K562 (cell line): ENCODE results near the gene IRS1. TPM values are rescaled to one million over a fixed set of nuclear protein-coding genes. Genes with fewer than 3 reads are reported as not detected.
A peak's percentile ranks its signal among the peaks of the same experiment; 100 is the strongest.

Source experiments
- ARNT ChIP-seq, 2 experiments: fragments of 450-650 bp; IDR thresholded peaks; 2 replicates each; pipeline ENCODE4 v1.6.1; 2016; ENCODE audit warnings: mild to moderate bottlenecking in 1 of 2
- CHCHD3 ChIP-seq: fragments of 250-450 bp; sonication (Bioruptor Pico); IDR thresholded peaks from 2 replicates; pipeline ENCODE4 v2.1.2; 2022; ENCODE audit warnings: mild to moderate bottlenecking
- CREB1 ChIP-seq, 2 experiments: sonication (generic) in 1 of 2; formaldehyde crosslinking in 1 of 2; IDR thresholded peaks; 2 replicates each; pipeline versions ENCODE4 v1.6.1 to v1.8.0; 2012 to 2022; ENCODE audit warnings: inconsistent platforms in 1 of 2, mild to moderate bottlenecking in 1 of 2, missing genetic modification reagents in 1 of 2, moderate library complexity in 1 of 2
- CTBP1 ChIP-seq: fragments of 450-650 bp; IDR thresholded peaks from 2 replicates; pipeline ENCODE4 v1.6.1; 2016; ENCODE audit warnings: borderline replicate concordance
- IFI16 ChIP-seq: fragments of 250-450 bp; sonication (Bioruptor Pico); IDR thresholded peaks from 2 replicates; pipeline ENCODE4 v2.1.2; 2022; ENCODE audit warnings: mild to moderate bottlenecking, inconsistent platforms
- LCOR ChIP-seq: sonication (generic); formaldehyde crosslinking; IDR thresholded peaks from 2 replicates; pipeline ENCODE4 v1.8.0; 2022; ENCODE audit warnings: mild to moderate bottlenecking, missing genetic modification reagents
- MXI1 ChIP-seq: IDR thresholded peaks from 2 replicates; pipeline ENCODE4 v1.6.1; 2011; ENCODE audit warnings: low read depth, mild to moderate bottlenecking, improper control_type of control experiment, low read length
- MYBL2 ChIP-seq, 2 experiments: fragments of 450-650 bp in 1 of 2; sonication (generic) in 1 of 2; formaldehyde crosslinking in 1 of 2; IDR thresholded peaks; 2 replicates each; pipeline versions ENCODE4 v1.6.1 to v1.8.1; 2017 to 2022; ENCODE audit warnings: borderline replicate concordance in 1 of 2, inconsistent platforms in 1 of 2, low read depth in 1 of 2, mild to moderate bottlenecking in 1 of 2, missing genetic modification reagents in 1 of 2, moderate library complexity in 1 of 2
- NFYB ChIP-seq: IDR thresholded peaks from 2 replicates; pipeline ENCODE4 v1.6.1; 2011; ENCODE audit warnings: mild to moderate bottlenecking, moderate library complexity; ENCODE audit not compliant: insufficient read length; ENCODE audit errors: extremely low read depth
- SAP30 ChIP-seq: fragments of 200-600 bp; sonication (generic); IDR thresholded peaks from 2 replicates; pipeline ENCODE4 v1.6.1; 2012; ENCODE audit warnings: borderline replicate concordance, low read depth, mild to moderate bottlenecking, moderate library complexity, low read length, control low read depth, inconsistent platforms; ENCODE audit not compliant: insufficient read depth, poor library complexity, severe bottlenecking
- TCF7 ChIP-seq: sonication (generic); IDR thresholded peaks from 2 replicates; pipeline ENCODE4 v1.6.1; 2016; ENCODE audit warnings: antibody characterized with exemption, borderline replicate concordance
- ZNF12 ChIP-seq: sonication (generic); formaldehyde crosslinking; IDR thresholded peaks from 2 replicates; pipeline ENCODE4 v1.4.0; 2020; ENCODE audit warnings: mild to moderate bottlenecking, missing genetic modification reagents
- ZNF133 ChIP-seq: fragments of 250-450 bp; sonication (Bioruptor Pico); IDR thresholded peaks from 2 replicates; pipeline ENCODE4 v1.4.0; 2020; ENCODE audit warnings: mild to moderate bottlenecking
- ZNF253 ChIP-seq: fragments of 250-450 bp; sonication (Bioruptor Pico); conservative IDR thresholded peaks from 2 replicates; pipeline ENCODE4 v1.6.1; 2021; ENCODE audit warnings: mild to moderate bottlenecking
- ZNF695 ChIP-seq: fragments of 450-650 bp; formaldehyde crosslinking; IDR thresholded peaks from 2 replicates; pipeline ENCODE4 v1.4.0; 2020; ENCODE audit warnings: mild to moderate bottlenecking, moderate library complexity
- ZNF778 ChIP-seq: fragments of 450-650 bp; formaldehyde crosslinking; IDR thresholded peaks from 2 replicates; pipeline ENCODE4 v1.4.0; 2020; ENCODE audit warnings: mild to moderate bottlenecking, moderate library complexity
- polyA plus RNA-seq, 8 experiments: library from polyadenylated mRNA; depleted of rRNA in 4 of 8; stranded (reverse) in 5 of 8; unstranded in 3 of 8; fragments of >200 nt; fragmentation: Nextera tagmentation in 2 of 8; fragmentation: Illumina TruSeq in 1 of 8; extraction: Ambion mirVana in 2 of 8; extraction: Trizol in 1 of 8; gene quantifications; 2 replicates each; pipeline versions ENCODE4 v1.2.1 to v1.2.3, GENCODE V29; 2011 to 2014; ENCODE audit warnings: inconsistent platforms in 1 of 8, missing spikeins in 1 of 8
- total RNA-seq, 7 experiments: library from RNA; depleted of rRNA in 6 of 7; stranded (reverse); fragments of >200 nt in 6 of 7; fragmentation: Illumina TruSeq in 2 of 7; extraction: Trizol in 2 of 7; gene quantifications; 2 replicates each; pipeline versions ENCODE4 v1.2.1 to v1.2.3, GENCODE V29; 2011 to 2021; ENCODE audit warnings: low replicate concordance in 1 of 7
- TF ChIP-seq, protein P1 (sequence below): sonication (generic); formaldehyde crosslinking; IDR thresholded peaks from 2 replicates; pipeline ENCODE4 v1.9.0; 2022; ENCODE audit warnings: mild to moderate bottlenecking, missing genetic modification reagents
- TF ChIP-seq, protein P2 (sequence below): sonication (generic); formaldehyde crosslinking; IDR thresholded peaks from 2 replicates; pipeline ENCODE4 v1.8.0; 2022; ENCODE audit warnings: missing genetic modification reagents, mild to moderate bottlenecking, borderline replicate concordance
- TF ChIP-seq, protein P3 (sequence below): sonication (generic); formaldehyde crosslinking; IDR thresholded peaks from 2 replicates; pipeline ENCODE4 v1.8.0; 2022; ENCODE audit warnings: missing genetic modification reagents, mild to moderate bottlenecking, moderate library complexity, borderline replicate concordance
- TF ChIP-seq, protein P4 (sequence below): fragments of 250-450 bp; sonication (Bioruptor Pico); IDR thresholded peaks from 2 replicates; pipeline ENCODE4 v1.5.0; 2021; ENCODE audit warnings: mild to moderate bottlenecking, moderate library complexity

The IRS1 gene
- total and polyA plus RNA-seq, 9 of the 15 experiments (the other 6 are each of a cell fraction or from before 2014, with no cell fraction given): under 0.01 to 0.31 (median 0.08) TPM; not detected in 1

DNA sequence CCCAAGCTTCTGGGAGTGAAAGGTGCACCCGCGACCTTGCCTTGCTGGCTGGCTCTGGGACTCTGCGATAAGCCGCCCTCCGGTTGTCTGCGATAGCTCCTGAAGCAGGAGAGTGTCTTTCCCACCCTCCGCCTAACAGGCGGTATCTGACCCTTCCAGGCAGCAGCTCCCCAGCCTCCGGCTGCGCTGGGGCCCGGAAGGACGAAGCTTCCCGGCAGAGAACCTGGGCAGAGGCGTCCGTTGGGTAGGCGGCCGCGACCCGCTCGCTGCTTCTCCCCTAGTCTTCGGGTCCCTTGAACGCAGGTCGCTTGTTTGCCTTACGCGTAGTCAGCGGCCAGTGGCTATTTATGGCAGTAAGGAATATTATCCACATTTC, 35.8 kb upstream of the IRS1 start (continued):
- TF ChIP-seq, protein P1, sequence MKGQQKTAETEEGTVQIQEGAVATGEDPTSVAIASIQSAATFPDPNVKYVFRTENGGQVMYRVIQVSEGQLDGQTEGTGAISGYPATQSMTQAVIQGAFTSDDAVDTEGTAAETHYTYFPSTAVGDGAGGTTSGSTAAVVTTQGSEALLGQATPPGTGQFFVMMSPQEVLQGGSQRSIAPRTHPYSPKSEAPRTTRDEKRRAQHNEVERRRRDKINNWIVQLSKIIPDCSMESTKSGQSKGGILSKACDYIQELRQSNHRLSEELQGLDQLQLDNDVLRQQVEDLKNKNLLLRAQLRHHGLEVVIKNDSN: no peak
- no peak for TF ChIP-seq ZNF133
- TF ChIP-seq CHCHD3: no peak
- TF ChIP-seq, protein P2, sequence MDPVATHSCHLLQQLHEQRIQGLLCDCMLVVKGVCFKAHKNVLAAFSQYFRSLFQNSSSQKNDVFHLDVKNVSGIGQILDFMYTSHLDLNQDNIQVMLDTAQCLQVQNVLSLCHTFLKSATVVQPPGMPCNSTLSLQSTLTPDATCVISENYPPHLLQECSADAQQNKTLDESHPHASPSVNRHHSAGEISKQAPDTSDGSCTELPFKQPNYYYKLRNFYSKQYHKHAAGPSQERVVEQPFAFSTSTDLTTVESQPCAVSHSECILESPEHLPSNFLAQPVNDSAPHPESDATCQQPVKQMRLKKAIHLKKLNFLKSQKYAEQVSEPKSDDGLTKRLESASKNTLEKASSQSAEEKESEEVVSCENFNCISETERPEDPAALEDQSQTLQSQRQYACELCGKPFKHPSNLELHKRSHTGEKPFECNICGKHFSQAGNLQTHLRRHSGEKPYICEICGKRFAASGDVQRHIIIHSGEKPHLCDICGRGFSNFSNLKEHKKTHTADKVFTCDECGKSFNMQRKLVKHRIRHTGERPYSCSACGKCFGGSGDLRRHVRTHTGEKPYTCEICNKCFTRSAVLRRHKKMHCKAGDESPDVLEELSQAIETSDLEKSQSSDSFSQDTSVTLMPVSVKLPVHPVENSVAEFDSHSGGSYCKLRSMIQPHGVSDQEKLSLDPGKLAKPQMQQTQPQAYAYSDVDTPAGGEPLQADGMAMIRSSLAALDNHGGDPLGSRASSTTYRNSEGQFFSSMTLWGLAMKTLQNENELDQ (CRISPR knock-in tag): no peak; the same call in 1 of the 2 replicates
- TF ChIP-seq ZNF778 (CRISPR knock-in tag): no peak
- TF ChIP-seq NFYB: no peak
- TF ChIP-seq TCF7: no peak
- TF ChIP-seq CREB1 (IDR thresholded peaks at IDR 0.05): peak; percentile 64
- no peak for TF ChIP-seq CREB1 (CRISPR knock-in tag; IDR thresholded peaks at IDR 0.05)
- no peak for TF ChIP-seq MXI1
- TF ChIP-seq ZNF12 (CRISPR knock-in tag): no peak
- TF ChIP-seq ZNF253 (CRISPR knock-in tag): no peak
- no peak; the same call in 1 of the 2 replicates for TF ChIP-seq CTBP1
- TF ChIP-seq LCOR (CRISPR knock-in tag): no peak
- TF ChIP-seq IFI16: no peak
- no peak for TF ChIP-seq ZNF695 (CRISPR knock-in tag)
- TF ChIP-seq, protein P3, sequence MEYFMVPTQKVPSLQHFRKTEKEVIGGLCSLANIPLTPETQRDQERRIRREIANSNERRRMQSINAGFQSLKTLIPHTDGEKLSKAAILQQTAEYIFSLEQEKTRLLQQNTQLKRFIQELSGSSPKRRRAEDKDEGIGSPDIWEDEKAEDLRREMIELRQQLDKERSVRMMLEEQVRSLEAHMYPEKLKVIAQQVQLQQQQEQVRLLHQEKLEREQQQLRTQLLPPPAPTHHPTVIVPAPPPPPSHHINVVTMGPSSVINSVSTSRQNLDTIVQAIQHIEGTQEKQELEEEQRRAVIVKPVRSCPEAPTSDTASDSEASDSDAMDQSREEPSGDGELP (CRISPR knock-in tag): peak; percentile 70
- TF ChIP-seq, protein P4, sequence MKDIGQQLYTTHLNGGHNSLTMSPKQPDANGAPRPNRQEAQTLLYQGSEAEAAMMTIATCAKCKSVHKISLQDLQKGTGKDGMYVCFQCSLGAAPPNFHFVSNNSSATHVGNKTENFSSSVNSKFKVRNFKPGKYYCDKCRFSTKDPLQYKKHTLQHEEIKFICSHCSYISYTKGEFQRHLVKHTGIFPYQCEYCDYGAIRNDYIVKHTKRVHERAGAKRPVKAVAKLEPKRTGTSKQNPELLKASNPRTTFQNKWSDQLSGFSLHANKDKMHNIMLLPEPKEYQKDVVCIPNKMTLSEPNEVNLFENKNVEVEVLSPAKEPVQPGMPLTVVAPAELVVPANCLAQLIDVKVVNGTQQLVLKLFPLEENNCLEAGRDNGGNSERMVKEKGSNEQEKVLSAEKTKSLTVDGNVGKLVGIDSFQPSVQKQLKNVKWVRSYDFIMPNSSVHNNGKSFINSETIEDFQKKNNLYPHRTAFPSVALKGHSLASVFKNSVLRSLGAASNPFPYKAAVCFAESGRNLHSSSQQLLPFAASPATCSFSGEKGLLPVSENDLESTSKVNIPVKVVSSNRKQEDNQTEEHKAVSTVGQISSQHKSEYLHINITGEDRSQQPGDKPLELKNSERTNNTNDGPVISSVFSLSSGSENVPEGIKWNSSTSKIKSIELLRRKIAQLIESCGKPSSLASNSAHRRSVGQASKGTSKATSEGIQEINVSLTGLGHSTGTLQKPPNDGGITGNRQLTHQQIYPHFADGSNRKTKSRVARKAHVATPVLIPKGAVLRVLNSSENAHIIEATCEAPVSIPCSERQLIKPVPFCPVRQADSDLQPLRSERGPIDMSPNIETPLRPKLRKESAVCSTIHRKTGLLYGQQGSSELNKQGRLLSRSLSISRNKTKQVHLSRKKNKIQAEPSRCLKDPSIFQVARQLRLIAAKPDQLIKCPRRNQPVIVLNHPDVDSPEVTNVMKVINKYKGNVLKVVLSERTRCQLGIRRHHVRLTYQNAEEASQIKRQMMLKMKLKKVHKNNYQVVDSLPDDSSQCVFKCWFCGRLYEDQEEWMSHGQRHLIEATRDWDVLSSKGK (CRISPR knock-in tag): no peak
- TF ChIP-seq ARNT (IDR thresholded peaks at IDR 0.05): peak; percentile 39 to 78; a peak in 2 of 4 replicates
- no peak for TF ChIP-seq MYBL2 (IDR thresholded peaks at IDR 0.05; ENCODE audit: low read depth)
- TF ChIP-seq MYBL2 (CRISPR knock-in tag; IDR thresholded peaks at IDR 0.05; ENCODE audit: borderline replicate concordance): no peak
- no peak for TF ChIP-seq SAP30
